ENCODE results near the gene TRIM34.

GRCh38 chr11:5621580-5621979 lies 3.2 kb upstream of the TRIM34 start:
- TF ChIP-seq POLR2A (IDR thresholded peaks at IDR 0.05) (no peak), CTCF (IDR thresholded peaks at IDR 0.05 in 8 of 11, conservative IDR thresholded peaks at IDR 0.05 in 3 of 11) (no peak)
